Uterus (tissue), 2 donors: ENCODE data around the gene EMC10.

Experiments
- POLR2A ChIP-seq, 2 donors: fragments of 450-650 bp; IDR thresholded peaks; one replicate each; pipeline ENCODE4 v1.6.1; 2016; ENCODE audit warnings: antibody characterized with exemption in 2 of 2, mild to moderate bottlenecking in 1 of 2, moderate library complexity in 1 of 2
- TF ChIP-seq, protein P1 (sequence below), 4 experiments: fragments of 200-600 bp in 2 of 4; fragments of 450-650 bp in 2 of 4; sonication (generic) in 2 of 4; IDR thresholded peaks; one replicate each; pipeline ENCODE4 v1.5.1; 2016 to 2019; ENCODE audit warnings: antibody characterized with exemption in 4 of 4, mild to moderate bottlenecking in 2 of 4, moderate library complexity in 1 of 4

- TF ChIP-seq POLR2A (IDR thresholded peaks at IDR 0.05), result no peak
- TF ChIP-seq, protein P1, sequence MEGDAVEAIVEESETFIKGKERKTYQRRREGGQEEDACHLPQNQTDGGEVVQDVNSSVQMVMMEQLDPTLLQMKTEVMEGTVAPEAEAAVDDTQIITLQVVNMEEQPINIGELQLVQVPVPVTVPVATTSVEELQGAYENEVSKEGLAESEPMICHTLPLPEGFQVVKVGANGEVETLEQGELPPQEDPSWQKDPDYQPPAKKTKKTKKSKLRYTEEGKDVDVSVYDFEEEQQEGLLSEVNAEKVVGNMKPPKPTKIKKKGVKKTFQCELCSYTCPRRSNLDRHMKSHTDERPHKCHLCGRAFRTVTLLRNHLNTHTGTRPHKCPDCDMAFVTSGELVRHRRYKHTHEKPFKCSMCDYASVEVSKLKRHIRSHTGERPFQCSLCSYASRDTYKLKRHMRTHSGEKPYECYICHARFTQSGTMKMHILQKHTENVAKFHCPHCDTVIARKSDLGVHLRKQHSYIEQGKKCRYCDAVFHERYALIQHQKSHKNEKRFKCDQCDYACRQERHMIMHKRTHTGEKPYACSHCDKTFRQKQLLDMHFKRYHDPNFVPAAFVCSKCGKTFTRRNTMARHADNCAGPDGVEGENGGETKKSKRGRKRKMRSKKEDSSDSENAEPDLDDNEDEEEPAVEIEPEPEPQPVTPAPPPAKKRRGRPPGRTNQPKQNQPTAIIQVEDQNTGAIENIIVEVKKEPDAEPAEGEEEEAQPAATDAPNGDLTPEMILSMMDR (IDR thresholded peaks at IDR 0.05), result no peak
Observed at GRCh38 chr19:50522881-50523280, 46.6 kb downstream of the EMC10 start.
